Measurements from ENCODE around the gene PDE3A.
"Not testable (repeated sequence)": the region's sequence is repeated elsewhere in the genome, so short reads cannot be mapped to it uniquely, and the experiment has no call there.

PDE3A gene

DNA sequence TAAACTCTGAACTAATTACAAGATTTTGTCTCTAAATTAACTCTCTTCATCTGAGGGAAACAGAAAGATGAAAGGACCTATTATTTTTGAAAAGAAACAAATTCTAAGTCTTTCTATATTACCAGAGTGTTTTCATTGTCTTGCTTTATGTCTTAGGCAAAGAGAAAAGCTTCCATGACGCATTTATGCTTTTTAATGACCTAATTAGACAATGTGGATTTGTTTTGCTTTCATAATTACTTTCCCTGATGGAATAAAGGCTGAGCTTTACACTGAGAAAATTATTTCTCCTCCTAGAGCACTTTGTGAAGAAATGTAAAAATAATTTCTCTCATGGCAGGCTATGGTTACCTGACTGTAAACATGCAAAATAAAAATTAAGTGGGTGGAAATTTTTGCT, 188.8 kb downstream of the PDE3A start:
- DNase-seq, result no peak

DNA sequence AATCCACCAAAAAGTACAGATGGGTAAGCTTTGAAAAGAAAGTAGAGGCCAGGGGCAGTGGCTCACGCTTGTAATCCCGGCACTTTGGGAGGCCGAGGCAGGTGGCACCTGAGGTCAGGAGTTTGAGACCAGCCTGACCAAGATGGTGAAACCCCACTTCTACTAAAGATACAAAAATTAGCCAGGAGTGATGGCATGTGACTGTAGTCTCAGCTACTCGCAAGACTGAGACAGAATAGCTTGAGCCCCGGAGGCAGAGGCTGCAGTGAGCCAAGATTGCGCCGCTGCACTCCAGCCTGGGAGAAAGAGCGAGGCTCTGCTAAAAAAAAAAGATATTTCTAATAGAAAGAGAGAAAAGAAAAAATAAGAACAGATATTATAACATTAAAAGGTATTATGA, 192.6 kb downstream of the PDE3A start:
- no peak for DNase-seq

DNA sequence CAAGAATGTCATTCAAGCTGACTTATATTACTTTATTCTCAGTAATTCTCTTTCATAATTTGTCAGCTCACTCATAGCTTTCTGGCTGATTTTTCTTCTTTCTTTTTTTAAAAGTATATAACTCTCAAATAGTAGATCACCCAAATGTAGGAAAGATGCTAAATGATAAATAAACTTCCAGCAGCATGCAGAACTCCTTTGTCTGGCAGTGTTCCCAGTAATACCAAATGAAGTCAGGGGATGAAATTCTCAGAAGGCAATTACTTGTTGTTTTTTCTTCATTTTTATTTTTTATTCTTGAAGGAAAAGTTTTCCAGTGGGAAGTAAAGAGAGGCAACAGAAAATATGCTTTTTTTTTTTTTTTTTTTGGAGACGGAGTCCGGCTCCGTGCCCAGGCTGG, 193.5 kb downstream of the PDE3A start:
- no peak for DNase-seq

DNA sequence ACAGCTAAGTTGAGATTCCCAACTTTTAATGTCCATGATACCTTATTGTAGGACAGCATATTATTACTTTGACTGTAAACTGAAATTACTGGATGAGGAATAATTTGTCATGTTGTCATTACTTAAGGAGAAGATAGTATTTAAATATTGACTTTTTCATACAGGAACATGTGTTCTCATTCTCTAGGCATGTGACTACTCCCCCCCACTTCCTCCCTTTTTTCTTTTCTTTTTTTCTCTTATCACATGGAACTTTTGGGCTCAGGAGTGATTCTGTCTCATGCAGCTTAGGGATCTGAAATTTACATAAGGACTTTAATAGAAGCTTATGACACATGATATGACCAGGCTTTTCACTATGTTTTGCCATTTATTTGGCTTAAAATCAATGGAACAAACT, 199.1 kb downstream of the PDE3A start:
- no peak for DNase-seq

DNA sequence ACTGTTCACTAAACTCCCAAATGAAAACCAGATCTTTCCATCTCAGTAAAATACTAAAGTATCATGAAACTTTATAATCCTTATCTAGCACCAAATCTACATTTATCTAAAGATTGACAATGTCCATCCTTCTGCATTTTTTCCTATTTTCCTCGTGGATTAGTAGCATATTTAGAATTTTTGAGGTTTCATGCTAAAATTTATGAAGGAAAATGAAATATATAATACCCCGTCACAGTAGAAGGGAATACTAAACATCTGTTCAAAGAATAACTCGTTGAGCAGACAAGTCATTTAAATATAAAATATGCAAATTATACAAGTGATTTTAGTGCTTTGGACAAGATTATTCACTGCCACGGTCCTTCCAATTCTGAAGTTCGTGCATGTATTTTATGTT, 204.1 kb downstream of the PDE3A start:
- DNase-seq, result no peak

DNA sequence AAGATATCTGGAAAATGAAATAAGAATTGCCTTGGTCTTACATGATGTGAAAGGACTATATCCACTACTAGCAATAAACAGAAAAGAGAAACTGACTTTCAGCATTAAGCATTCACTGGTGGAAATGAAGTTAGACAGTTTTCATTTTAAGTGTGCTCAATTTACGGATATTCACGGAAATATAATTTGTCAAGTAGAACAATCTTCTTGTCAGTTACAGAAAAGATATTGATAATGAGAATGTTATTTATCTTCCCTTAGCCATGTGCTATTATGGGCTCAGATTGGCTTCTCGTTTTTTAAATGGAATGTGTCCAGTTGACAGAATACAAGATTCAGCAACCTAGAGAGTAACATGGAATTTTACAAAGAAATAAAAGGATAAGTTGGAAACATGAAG, 208.2 kb downstream of the PDE3A start:
- DNase-seq, result no peak

DNA sequence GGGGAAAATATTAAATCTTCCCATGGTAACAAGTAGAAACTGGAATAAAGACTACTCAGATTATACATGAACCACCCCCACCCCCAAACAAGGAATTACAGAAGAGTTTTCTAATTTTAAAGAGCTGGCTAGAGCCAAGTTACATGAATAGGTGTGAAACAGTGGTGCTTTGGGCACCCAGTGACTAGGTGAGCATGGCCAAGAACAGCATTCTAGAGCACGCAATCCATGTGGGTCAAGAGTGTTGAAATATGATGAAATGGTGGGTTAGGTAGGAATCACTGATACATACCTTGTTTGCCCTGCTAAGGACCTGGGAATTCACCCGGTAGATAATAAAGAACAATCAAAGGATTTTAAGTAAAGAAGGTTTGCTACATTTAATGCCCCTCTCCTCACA, 208.7 kb downstream of the PDE3A start:
- DNase-seq, result no peak

DNA sequence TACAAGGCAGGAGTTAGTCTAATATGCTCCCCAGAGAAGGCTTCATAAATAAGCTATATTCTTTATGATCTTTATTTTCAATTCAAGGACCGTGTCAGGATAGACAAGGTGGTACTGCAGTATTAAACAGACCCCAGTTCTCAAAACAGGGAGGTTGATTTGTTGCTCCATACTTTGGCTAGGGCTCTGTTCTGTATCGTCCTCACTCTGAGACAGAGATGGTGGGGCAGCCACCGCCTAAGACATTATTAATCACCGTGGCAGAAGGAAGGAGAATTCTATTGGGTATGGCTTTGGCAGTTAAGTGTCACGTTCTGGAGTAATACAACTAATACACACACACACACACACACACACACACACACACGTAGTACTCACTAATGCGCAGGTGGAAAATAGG, 209.8 kb downstream of the PDE3A start:
- DNase-seq, result no peak

DNA sequence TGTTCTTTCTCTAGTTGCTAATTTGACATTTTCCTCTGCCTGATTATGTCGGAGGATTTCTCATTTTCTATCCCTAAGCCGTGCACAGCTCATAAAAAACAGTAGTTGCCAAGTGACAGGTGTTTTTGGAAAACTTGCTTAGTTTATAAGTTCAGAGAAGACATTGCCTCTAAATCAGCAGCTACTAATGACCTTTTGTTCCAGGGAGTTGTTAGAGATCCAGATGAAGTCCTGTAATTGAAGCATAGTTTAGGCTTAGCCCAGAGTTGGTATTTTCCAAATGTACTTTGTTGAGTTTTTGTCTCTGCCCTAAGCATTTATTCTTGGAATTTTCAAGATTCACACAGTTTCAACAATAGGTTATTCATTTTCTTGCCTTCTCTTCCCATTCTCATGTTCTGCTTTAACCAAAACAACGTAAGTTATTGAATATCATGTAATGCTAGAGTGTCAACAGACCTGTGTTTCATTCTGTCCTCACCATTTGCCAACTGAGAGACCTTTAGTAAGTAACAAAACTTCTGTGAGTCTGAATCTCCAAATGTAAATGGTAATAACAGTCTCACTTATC, 216.8 kb downstream of the PDE3A start:
- no peak for DNase-seq

DNA sequence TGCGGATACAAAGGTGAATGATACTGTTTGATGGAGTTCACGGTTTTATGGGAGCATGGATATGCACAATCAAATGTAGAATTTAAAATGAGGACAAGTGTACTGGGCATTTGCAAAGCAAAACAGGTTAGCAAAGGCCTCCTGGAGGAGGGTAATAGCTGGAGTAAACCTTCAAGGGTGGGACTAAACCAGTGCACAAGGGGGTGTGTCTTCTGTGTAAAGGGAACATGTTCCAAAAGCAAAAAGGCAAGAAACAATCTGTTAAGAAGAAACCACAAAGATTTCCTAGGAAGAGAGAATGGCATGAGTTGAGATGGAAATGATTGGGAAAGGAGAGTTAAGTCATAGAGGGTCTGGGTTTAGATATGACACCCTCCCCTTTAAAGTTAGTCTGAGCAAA, 217.6 kb downstream of the PDE3A start:
- DNase-seq, result no peak

DNA sequence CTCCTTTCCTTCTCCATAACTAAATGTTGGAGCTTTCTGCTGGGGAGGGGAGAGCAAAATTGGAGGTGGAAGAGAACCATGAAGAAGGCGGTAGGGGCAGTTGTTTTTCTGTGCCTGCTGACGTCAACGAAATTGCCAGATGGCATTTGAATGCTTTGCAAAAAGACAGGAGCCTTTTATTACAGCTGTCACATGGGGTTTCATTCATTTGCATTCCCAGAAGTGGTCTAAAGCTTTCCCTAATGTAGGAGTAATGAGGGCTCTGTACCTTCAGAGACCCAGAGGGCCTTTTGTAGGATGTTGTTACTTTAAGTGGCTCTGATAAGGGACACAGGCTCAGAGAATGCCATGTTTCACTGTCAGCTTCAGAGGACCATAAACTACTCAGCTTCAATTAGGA, 219.7 kb downstream of the PDE3A start:
- no peak for DNase-seq

DNA sequence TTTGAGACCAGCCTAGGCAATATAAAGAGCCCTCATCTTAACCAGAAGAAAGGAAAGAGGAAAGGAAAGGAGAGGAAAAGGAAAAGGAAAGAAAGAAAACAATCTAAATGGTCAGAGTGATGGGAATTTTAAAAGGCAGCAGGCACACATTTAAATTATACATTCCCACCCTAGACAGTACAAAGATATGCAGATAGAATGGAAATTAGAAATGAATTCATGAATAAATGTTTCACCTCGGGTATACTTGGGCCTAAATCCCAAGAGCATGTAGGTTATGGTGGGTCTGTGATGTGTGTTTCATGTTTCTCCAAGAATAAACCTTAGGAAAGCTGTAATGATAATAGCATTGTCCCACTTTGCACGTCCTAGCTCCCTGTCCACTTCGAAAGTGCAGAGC, 222.2 kb downstream of the PDE3A start:
- no peak for DNase-seq

DNA sequence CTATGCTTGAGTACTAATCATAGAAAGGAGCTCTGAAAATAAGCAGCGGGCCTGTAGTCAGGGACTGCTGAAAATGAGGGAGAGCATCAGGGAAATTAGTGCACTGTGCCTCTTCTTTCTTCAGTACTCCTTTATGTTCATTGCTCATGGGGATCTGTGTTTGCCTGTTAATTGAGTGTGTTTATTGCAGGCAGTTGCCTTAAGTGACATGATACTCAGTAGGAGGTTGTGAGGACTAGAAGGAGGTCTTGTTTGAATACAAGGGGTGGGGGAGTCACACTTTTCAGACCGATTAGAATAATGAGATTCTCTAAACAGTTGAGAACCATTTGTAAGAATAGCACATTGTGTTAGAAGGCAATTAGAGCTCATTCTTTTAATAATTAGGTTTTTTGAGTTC, 224.2 kb downstream of the PDE3A start:
- no peak for DNase-seq

DNA sequence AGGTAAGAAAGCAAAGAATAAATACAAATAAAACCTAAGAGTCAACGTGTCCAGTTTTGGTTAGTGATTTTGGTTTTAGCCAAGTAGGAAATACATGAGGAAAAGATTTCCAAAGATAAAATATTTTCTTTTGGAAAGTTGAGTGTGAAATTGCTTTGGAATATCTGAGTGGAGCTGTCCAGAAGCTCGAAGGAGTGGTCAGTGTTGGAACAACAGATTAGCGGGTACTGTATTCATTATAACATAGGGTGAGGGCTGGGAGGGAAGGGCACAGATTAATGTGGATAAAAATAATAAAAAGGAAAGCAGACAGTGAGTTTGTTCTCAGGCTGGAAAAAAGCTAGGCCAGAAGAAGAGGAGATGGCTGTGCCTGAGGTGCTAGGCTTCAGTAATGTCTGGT, 225.3 kb downstream of the PDE3A start:
- DNase-seq, result no peak

DNA sequence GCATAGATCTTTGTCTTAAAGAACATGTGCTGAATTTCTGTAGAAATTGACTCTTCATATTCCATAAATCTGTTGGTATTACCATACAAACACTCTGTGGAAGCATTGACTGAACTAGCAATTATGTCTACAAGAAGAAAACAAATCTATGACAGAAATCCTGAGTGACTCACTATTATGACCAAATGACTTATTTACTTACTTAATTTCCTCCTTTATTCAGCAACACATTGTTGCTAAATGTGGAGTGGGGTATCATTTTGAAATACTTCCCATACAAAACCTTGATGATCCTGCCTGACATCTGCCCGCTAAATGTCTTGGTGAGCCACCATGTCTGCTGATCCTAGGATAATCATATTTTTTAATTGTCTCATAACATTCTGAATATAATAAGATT, 227.7 kb downstream of the PDE3A start:
- no peak for DNase-seq

DNA sequence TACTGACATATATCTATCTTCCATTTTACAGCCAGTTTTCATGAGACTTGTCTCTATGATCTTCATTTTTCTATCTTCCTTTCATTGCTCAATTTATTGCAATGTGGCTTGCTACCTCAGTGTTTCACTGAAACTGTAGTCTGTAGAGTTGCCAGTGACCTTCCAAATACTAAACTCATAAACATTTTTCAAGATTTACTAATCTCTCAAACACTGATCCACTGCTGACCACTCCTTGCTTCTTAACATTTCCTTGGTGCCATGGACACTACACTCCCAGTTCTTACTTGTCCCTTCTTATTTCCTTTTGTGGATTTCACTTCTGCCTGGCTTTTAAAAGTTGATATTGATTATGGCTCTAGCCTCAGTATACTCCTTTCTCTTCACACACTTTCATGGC, 231.4 kb downstream of the PDE3A start:
- DNase-seq, result no peak

DNA sequence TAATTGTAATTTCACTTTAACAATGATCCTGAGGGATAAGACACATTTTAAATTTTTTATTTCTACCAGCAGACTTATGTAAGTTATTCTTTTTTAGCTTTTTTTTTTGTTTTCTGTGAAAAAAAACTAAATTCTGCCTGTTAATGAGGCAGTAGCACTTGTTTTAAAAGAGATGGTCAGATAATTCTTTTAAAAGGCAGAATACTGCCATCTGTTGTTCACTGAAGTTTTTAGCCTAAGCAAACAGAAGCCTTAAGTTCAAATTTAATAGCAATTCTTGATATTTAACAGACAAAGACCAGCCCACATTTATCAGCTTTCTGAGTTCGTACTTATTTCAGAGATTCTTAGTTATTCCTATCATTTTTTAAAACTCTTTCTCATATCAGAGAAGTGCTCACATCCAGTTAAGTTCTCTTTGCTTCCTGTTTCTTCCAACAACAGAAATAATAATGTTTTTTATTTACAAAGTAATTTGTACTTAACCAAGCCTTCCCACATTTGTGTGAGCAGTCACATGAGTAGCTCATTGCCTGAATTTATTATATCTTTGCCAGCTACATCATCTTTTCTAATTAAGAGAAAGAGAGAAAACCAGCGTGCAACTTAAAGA, 233.4 kb downstream of the PDE3A start:
- DNase-seq, result no peak

DNA sequence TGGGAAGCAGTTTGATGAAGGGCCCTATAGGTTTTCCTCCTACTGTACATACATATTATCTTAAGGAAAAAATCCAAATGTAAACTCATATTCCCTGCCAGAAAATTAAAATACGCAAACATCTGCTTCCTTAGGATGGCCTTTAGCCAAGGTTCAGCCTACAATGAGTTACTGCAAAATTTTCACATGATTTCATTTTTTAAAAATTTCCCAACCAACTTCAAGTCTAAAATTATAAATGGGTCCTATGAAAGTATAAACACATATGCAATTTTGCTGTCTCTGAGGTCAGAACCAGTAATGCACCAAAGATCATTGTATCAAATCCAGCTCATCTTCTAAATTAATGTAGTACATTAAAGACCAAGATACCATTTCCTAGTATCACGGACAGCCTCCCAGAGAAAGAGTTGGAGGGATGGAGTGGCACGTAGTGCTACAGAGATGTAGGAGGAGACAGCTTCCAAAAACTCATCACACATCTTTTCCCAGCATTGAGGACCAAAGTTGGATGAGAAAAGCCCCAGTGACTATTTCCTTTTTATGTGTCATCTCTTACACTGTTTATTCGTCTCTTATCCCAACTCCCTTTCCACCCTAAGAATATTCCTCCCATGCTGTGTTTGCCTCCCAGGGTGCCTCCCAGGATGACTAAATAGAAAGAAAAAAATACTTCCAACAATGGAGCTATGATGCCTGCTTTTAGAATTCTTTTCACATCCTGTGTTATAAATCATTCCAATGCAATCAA, 234.5 kb downstream of the PDE3A start:
- no peak for DNase-seq

DNA sequence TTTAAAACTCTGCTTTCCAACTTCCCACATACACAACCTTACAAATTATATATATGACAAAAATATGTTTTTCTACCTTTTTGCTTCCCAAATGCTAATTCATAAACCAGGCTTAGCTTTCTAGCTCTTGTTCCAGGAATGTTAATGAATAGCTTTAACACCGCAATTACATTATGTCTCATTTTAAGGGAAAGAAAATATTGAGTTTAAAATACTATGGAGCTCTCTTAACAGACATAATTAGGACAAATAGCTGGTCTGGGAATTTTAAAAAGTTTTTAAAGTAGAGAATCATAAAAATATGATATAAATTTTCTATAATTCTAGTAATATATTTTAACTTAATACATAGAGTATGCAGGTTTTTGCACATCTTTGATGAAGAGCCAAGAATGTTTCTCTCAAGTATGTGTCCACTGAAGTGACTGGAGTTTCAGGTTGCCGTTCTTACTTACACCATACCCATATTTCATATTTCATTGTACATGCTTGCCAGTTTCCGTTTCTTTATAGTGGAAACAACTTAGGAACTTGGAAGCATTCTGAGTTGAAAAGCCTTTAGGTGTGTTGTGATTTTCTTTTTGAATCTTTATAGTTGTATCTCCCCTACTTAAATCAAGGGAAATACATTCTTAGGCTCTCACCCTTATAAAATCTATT, 236.2 kb downstream of the PDE3A start:
- DNase-seq, result no peak

DNA sequence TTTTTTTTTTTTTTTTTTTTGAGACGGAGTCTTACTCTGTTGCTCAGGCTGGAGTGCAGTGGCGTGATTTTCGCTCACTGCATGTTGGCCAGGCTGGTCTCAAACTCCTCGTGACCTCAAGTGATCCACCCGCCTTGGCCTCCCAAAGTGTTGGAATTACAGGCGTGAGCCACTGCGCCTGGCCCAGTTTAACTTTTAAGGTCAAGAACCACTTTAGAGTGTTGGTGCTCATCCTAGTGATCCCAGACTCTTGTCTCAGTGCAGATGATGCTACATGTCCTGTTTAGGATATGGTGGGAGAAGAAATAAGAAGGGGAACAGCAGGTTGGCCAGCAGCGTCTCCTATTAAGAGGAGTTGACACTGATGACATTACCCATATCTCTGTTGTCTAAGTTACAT, 246.7 kb downstream of the PDE3A start:
- not testable (repeated sequence) for DNase-seq

DNA sequence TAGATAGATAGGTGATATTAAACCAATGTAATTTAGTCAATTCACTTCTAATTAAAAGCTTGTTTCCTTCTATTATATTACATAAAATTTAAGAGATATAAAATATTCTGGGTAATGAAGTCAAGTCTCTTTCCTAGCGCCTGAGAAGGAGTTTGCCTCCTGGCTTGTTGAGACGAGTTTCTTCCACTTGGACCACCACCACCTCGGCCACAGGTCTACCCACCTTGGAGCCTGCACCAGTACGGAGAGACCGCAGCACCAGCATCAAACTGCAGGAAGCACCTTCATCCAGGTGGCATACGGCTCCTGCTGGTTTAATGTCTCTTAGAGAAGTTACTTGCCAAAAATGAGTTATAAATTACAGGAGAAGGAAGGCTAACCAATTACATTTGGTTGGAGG, 247.8 kb downstream of the PDE3A start:
- DNase-seq, result no peak

DNA sequence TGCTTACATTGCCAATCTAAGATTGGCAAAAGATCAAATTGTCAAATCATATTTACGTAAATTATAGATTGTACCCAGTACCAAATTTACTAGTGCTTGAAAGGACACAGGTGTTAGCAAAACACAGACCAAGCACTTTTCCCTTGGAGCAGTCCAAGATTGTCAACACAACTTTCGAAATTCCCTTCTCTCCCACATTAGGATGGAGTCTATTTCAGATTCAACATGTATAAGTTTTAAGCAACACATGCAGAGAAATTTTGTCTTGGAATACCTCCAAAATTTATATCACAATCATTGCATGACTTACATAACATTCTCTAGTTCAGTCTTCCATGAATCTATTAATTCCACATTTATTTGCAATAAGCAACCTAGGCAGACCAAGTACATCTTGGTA, 251.9 kb downstream of the PDE3A start:
- no peak for DNase-seq

DNA sequence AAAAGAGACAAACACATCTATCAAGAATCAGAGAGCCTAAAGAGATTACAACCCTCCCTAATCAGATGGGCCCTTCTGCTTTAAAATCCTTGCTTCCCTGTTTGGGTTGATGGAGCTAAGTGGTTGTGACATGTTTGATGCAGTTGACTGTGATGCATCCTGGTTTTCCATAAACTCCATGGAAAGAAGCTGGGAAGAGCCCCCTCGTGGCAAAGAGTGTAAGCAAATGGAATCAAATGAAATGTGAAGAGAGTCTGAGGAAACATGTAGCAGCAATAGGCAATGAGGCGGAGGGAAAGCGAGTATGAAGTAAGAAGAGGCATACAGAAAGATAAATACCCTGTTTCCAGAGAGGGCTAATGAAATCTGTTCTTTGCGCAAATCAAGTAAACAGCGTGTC, 256.4 kb downstream of the PDE3A start:
- no peak for DNase-seq

DNA sequence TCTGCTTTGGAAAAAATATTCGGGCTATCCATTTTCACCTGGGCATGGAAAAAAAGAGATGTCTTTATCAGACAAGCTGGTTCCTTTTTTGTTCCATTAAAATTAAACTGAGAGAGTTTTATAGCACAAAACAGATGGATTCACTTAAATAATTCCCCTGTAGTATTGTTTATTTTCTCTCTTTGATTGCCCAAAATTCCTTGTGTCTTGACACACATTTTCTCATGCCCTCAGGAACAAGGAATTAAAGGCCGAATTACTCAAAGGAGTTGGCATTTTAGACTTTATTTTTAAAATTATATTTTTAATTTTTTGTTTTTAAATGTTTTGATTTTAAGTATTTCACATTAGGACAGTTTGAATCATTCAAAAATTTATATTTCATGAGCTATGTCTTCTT, 257.2 kb downstream of the PDE3A start:
- DNase-seq, result no peak
